ENCODE results near the gene NDUFS7. TPM values are rescaled to one million over a fixed set of nuclear protein-coding genes. Genes with fewer than 3 reads are reported as not detected.
A peak's percentile ranks its signal among the peaks of the same experiment; 100 is the strongest.

Gene NDUFS7
- total and polyA plus RNA-seq, 4 experiments from 2014 or later, result 68.6 to 193 (median 127) TPM

DNA sequence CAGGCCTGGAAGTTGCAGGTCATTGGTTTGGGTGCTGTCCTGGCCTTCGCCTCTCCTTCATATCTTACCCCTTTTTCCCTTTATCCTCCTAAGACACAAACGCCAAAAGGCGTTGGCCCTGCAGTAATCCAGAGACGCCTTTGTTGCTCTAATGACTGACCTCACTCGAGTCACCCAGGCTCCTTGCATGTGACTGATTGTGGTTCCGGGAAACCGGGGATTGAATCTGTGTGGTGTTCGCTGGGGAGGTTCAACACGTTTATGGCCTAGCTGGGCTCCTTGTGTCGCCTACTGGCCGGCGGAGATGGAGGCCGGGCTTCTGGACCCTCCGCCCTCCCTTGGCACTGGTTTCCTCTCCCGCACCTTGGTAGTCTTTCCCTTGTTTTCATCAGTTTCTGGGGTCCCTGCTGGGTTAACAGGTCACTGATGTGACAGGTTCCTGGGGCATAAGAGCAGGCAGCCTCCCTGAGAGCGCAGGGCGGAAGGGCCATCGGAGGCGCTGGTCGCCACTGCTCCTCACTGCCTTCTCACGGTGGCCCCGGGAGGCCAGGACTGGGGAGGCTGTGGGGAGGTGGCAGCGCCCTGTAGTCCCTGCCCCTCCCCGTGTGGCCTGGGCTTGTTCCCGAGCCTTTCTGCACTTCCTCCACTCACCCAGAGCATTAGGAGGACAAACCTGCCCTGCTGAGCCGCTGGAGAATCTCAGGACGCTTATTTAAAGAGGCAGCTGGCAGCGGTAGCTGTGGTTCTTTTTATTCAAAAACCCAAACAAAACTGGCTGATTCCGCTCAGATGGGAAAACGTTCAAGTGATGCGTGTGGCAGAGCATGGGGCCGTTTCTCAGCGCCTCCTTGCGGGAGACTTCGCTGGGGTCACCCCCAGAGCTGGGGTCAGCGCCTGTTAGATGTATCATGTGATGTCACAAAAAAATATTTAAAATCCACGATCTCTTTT is 18.1 kb upstream of the NDUFS7 start:
- peaks cover 5% of the 10 kb centered on the region for H3K36me3 ChIP-seq (ENCODE audit: insufficient read depth, low read length)
- peak overlapping the region in 1 of 7 donors; percentile 41 for H3K27ac Mint-ChIP-seq
- H3K4me1 Mint-ChIP-seq, result peaks cover 6 to 27% (median 15%) of the 10 kb centered on the region in 4 donors
- H3K9me3 Mint-ChIP-seq, result no peaks in the 10 kb centered on the region
- H3K4me3 ChIP-seq (ENCODE audit: low read length in 2 of 2), result no peak overlapping the region
- peaks cover 13% of the 10 kb centered on the region for H3K4me1 ChIP-seq (ENCODE audit: insufficient read depth, low read length)
- ChIA-PET CTCF (ENCODE audit: partially characterized antibody) (no interaction called here), POLR2A (ENCODE audit: partially characterized antibody) (no interaction called here)
- no peaks in the 10 kb centered on the region for H3K27me3 ChIP-seq (ENCODE audit: insufficient read depth, low read length)
- no peaks in the 10 kb centered on the region for H3K9me3 ChIP-seq (ENCODE audit: control insufficient read depth in 1 of 2, low read length in 2 of 2)
- no peak overlapping the region for H3K27ac ChIP-seq (ENCODE audit: low read depth, low read length)
- no peaks in the 10 kb centered on the region for H3K27me3 Mint-ChIP-seq
- intact Hi-C loops (cut with micrococcal nuclease), result no loop called here
- H3K36me3 Mint-ChIP-seq, result peaks cover 8 to 28% of the 10 kb centered on the region in 2 donors
- no peak overlapping the region for H3K4me3 Mint-ChIP-seq
- no peak for DNase-seq

DNA sequence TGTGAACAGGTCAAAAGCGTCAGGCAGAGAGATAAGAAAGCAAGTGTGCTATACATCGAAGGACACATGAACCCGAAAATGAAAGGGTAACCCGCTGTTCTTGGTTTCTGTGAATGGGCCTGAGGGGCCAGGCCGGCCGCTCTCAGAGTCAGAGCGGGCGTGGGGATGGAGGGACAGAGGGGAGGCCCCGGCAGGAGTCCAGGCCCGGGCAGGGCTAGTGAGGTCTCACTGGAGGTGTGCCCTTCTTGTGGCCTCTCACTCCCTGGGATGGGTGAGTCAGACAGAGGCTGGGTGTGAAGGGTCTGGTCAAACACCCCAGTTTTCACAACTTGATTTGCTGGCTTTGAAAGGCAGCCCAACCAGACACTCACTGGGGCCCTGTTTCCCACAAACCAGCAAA is 17.4 kb upstream of the NDUFS7 start:
- H3K27ac ChIP-seq (ENCODE audit: low read depth, low read length), result no peak overlapping the region
- H3K27me3 ChIP-seq (ENCODE audit: insufficient read depth, low read length), result no peaks in the 10 kb centered on the region
- Mint-ChIP-seq H3K4me1 (peaks cover 6 to 27% (median 15%) of the 10 kb centered on the region in 4 donors), H3K4me3 (no peak overlapping the region), H3K36me3 (peaks cover 8 to 23% of the 10 kb centered on the region in 2 donors), H3K27ac (no peak overlapping the region), H3K27me3 (no peaks in the 10 kb centered on the region), H3K9me3 (no peaks in the 10 kb centered on the region)
- H3K9me3 ChIP-seq (ENCODE audit: control insufficient read depth in 1 of 2, low read length in 2 of 2), result no peaks in the 10 kb centered on the region
- DNase-seq, result no peak
- ChIA-PET POLR2A (ENCODE audit: partially characterized antibody) (no interaction called here), CTCF (ENCODE audit: partially characterized antibody) (no interaction called here)
- H3K4me3 ChIP-seq (ENCODE audit: low read length in 2 of 2), result no peak overlapping the region
- intact Hi-C loops (cut with micrococcal nuclease), result no loop called here
- peaks cover 13% of the 10 kb centered on the region for H3K4me1 ChIP-seq (ENCODE audit: insufficient read depth, low read length)
- H3K36me3 ChIP-seq (ENCODE audit: insufficient read depth, low read length), result peaks cover 5% of the 10 kb centered on the region

DNA sequence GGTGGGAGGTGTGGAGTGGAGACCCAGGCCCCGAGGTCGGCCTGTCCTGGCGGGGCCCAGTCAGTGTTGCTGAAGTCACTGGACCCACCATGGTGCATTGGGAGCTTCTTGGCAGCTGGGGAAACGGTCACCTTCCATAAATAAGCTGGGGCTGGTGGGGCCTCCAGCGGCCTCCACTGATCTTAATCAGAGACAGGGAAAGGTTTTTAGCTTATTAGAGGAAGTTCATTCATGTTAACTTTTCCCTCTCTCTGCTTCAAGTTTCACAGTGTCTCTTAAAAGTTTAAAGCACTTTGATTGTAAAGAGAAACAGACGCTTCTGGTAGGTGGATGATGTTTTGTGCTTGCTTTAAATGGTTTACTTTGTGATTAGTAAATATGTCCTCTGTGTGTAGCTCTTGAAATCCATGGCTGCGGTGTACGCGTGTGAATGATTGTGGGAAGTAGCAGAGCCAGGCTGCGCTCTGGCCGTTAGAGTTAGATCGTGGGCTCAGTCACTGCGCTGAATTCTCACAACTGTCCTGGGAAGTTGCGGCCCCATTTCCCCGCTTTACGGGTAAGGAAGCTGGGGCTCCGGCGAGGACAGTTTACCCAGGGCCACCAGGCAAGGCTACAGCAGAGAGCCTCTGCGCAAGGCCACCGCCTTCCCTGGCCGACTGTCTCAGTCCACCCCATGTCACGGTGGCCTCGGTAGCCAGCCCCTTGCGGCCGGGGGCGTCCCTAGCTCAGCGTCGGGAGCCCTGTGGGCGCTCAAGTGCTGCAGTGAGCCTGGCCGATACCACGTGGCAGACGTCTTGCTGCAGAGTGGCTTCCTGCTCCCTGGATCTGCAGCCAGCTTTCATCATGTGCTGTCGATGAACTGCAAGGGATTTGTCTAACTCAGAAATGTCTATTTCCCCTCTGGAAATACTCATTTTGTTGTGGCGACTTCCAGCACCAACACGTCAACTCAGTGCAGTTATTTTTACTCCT is 16.5 kb upstream of the NDUFS7 start:
- Mint-ChIP-seq H3K27me3 (no peaks in the 10 kb centered on the region), H3K36me3 (peaks cover 8 to 18% of the 10 kb centered on the region in 2 donors), H3K9me3 (no peaks in the 10 kb centered on the region), H3K4me3 (no peak overlapping the region), H3K27ac (no peak overlapping the region), H3K4me1 (peaks cover 5 to 24% (median 15%) of the 10 kb centered on the region in 4 donors)
- no peaks in the 10 kb centered on the region for H3K9me3 ChIP-seq (ENCODE audit: control insufficient read depth in 1 of 2, low read length in 2 of 2)
- H3K4me1 ChIP-seq (ENCODE audit: insufficient read depth, low read length), result peaks cover 13% of the 10 kb centered on the region
- intact Hi-C loops (cut with micrococcal nuclease), result no loop called here
- CTCF ChIA-PET (ENCODE audit: partially characterized antibody), result interaction anchor here (0.6 kb wide), 1 partner anchor 71 kb away, joined by 4 read pairs; no protein-coding TSS in a partner anchor
- peaks cover 5% of the 10 kb centered on the region for H3K36me3 ChIP-seq (ENCODE audit: insufficient read depth, low read length)
- DNase-seq, result no peak
- POLR2A ChIA-PET (ENCODE audit: partially characterized antibody), result interaction anchor here (0.7 kb wide), 1 partner anchor 98 kb away, joined by 3 read pairs; the partner anchor contains the start of gene CIRBP
- no peak overlapping the region for H3K4me3 ChIP-seq (ENCODE audit: low read length in 2 of 2)
- H3K27ac ChIP-seq (ENCODE audit: low read depth, low read length), result no peak overlapping the region
- no peaks in the 10 kb centered on the region for H3K27me3 ChIP-seq (ENCODE audit: insufficient read depth, low read length)

- Histone ChIP-seq H3K4me1 (ENCODE audit: insufficient read depth, low read length) (peaks cover under 1% of the 10 kb centered on the region), H3K36me3 (ENCODE audit: insufficient read depth, low read length) (no peaks in the 10 kb centered on the region), H3K27ac (ENCODE audit: low read depth, low read length) (no peak overlapping the region), H3K9me3 (ENCODE audit: control insufficient read depth in 1 of 2, low read length in 2 of 2) (no peaks in the 10 kb centered on the region), H3K27me3 (ENCODE audit: insufficient read depth, low read length) (no peaks in the 10 kb centered on the region), H3K4me3 (ENCODE audit: low read length in 2 of 2) (no peak overlapping the region)
- CTCF ChIA-PET (ENCODE audit: partially characterized antibody), result no interaction called here
- intact Hi-C loops (cut with micrococcal nuclease), result no loop called here
- H3K4me3 Mint-ChIP-seq, result no peak overlapping the region
- no peaks in the 10 kb centered on the region for H3K9me3 Mint-ChIP-seq
- no peak for DNase-seq
- H3K27ac Mint-ChIP-seq, result no peak overlapping the region
- peaks cover 0 to 4% (median 1%) of the 10 kb centered on the region in 4 donors for H3K4me1 Mint-ChIP-seq
- peaks cover 8 to 13% of the 10 kb centered on the region in 2 donors for H3K36me3 Mint-ChIP-seq
- POLR2A ChIA-PET (ENCODE audit: partially characterized antibody), result no interaction called here
- no peaks in the 10 kb centered on the region for H3K27me3 Mint-ChIP-seq
Measured at GRCh38 chr19:1369214-1369805, 14.4 kb upstream of the NDUFS7 start.

- Histone ChIP-seq H3K27ac (ENCODE audit: low read depth, low read length) (no peak overlapping the region), H3K4me1 (ENCODE audit: insufficient read depth, low read length) (no peaks in the 10 kb centered on the region), H3K27me3 (ENCODE audit: insufficient read depth, low read length) (no peaks in the 10 kb centered on the region), H3K9me3 (ENCODE audit: control insufficient read depth in 1 of 2, low read length in 2 of 2) (no peaks in the 10 kb centered on the region), H3K4me3 (ENCODE audit: low read length in 2 of 2) (no peak overlapping the region), H3K36me3 (ENCODE audit: insufficient read depth, low read length) (no peaks in the 10 kb centered on the region)
- Mint-ChIP-seq H3K27me3 (no peaks in the 10 kb centered on the region), H3K36me3 (peaks cover 4 to 15% of the 10 kb centered on the region in 2 donors), H3K4me1 (no peaks in the 10 kb centered on the region), H3K9me3 (no peaks in the 10 kb centered on the region), H3K27ac (no peak overlapping the region), H3K4me3 (no peak overlapping the region)
- POLR2A ChIA-PET (ENCODE audit: partially characterized antibody), result interaction anchor here (0.6 kb wide), 1 partner anchor 126 kb away, joined by 3 read pairs; no protein-coding TSS in a partner anchor
- DNase-seq, result no peak
- intact Hi-C loops (cut with micrococcal nuclease), result no loop called here
- CTCF ChIA-PET (ENCODE audit: partially characterized antibody), result no interaction called here
Measured at GRCh38 chr19:1370579-1371361, 12.9 kb upstream of the NDUFS7 start.

GRCh38 chr19:1373042-1373533 is 10.6 kb upstream of the NDUFS7 start:
- ChIA-PET CTCF (ENCODE audit: partially characterized antibody) (interaction anchor here (1.3 to 2.2 kb wide), 4 partner anchors 14 to 129 kb away, joined by 3 to 15 read pairs (median 7); no protein-coding TSS in a partner anchor), POLR2A (ENCODE audit: partially characterized antibody) (interaction anchor here (0.6 to 1.7 kb wide), 2 partner anchors 10 to 161 kb away, joined by 3 to 4 read pairs; no protein-coding TSS in a partner anchor)
- Mint-ChIP-seq H3K36me3 (peaks cover 0 to 13% of the 10 kb centered on the region in 2 donors), H3K27ac (no peak overlapping the region), H3K4me3 (no peak overlapping the region), H3K4me1 (no peaks in the 10 kb centered on the region), H3K27me3 (no peaks in the 10 kb centered on the region), H3K9me3 (no peaks in the 10 kb centered on the region)
- Histone ChIP-seq H3K36me3 (ENCODE audit: insufficient read depth, low read length) (no peaks in the 10 kb centered on the region), H3K27me3 (ENCODE audit: insufficient read depth, low read length) (no peaks in the 10 kb centered on the region), H3K4me3 (ENCODE audit: low read length in 2 of 2) (no peak overlapping the region), H3K27ac (ENCODE audit: low read depth, low read length) (no peak overlapping the region), H3K4me1 (ENCODE audit: insufficient read depth, low read length) (no peaks in the 10 kb centered on the region), H3K9me3 (ENCODE audit: control insufficient read depth in 1 of 2, low read length in 2 of 2) (no peaks in the 10 kb centered on the region)
- intact Hi-C loops (cut with micrococcal nuclease), result no loop called here
- DNase-seq, result no peak

All from CD4-positive, alpha-beta memory T cell (primary cell).